ENCODE measurements around the gene HMBS.
"Not testable (repeated sequence)": the region's sequence is repeated elsewhere in the genome, so short reads cannot be mapped to it uniquely, and the experiment has no call there.

HMBS gene

DNA sequence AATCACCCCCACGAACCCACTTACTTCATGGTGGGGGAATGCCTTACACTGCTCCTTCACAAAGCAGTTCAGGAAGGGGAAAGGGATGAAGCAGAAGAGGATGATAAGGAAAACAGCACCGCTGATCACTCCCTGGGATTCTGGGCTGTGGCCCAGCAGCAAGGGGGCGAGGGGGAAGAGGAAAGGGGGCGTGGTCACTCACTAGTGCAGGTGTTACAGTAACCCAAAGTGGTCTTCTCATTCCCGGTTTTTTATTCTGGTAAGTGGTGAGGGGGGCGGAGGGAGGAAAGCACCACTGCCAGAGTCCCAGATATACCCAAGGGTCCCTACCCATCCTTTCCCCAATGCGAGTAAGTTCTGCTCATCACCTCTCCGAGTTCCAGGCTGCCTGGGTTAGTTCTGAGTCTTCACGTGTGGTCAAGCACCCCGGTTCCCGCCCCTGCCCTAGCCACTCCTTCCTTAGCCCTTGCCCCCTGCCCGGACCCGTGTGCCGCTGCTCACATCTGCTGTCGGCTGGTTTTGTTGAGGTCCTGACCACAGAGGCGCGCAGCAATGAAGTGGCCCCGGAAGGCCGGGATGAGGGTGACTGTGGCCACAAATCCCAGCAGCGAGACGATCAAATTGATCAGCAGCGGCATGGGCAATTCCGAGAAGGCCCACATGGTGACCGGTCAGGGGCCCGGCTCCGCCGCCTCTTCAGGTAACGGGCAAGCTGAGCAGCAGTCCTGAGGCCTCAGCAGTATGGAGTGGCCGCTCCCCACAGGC is 16.5 kb downstream of the HMBS start:
- DNase-seq, result peak; percentile 43

DNA sequence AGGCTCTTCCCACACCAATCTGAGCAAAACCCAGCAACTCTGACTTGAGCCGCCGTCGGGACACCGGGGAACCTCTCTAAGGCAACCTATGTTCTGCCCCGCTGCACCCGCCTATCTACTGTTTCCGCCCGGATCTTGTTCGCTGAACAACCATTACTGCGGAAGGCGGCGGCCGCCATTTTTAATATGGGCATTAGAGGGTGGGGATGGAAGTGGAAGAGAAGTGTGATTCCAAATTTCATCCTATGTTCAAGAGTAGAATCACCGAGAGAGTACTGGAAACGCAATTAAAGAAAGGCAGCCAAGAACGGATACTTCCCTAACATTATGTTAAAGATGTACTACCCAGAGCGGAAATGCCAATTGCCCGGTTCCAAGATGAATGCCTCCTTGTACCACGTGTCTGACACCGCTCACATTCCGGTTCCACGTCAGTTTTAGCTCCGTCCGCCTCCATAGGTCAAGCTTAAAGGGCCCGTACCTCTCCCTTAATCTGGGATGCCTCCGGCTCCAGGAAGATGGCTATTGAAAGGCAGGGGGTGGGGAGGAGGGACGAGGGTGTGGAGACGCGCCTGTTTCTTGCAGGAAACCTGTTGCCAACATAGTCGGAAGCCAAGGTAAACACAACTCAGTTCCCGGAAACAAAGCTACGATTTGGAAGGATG is 17.2 kb downstream of the HMBS start, which contains the start of gene DPAGT1:
TSS of gene DPAGT1 (minus strand) at position 95 of the 665 bp plus-strand sequence. CDS start 198 bp downstream, outside the sequence.
- ATAC-seq (peak; percentile 87), DNase-seq (peak; percentile 85)

More for the DNA sequence above, 16.5 kb downstream of the HMBS start:
- ATAC-seq, result peak; percentile 11

DNA sequence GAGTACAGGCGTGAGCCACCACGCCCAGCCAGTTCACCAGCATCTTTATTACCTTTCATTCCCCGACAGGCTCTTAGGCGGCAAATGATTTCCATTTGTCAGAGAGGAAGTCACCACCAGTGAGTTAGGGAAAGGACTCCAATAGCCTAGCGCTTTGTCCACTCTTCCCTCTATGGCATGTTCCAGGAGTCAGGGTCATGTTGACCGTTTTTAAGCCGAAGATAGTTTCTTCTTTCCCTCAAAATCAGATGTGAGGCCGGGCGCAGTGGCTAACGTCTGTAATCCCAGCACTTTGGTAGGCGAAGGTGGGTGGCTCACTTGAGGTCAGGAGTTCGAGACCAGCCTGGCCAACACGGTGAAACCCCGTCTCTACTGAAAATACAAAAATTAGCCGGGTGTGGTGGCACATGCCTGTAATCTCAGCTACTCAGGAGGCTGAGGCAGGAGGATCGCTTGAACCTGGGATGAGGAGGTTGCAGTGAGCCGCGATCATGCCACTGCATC is 18.5 kb downstream of the HMBS start:
- ATAC-seq, DNase-seq: not testable (repeated sequence)

GRCh38 chr11:119103793-119104192 is 19.1 kb downstream of the HMBS start:
- DNase-seq (no peak), ATAC-seq (no peak)

- peak; percentile 88 for ATAC-seq
- DNase-seq, result peak; percentile 91
These were observed 22.2 kb downstream of the HMBS start, which contains the start of gene C2CD2L for GRCh38 chr11:119106564-119107537. TSS of gene C2CD2L (plus strand) at chr11:119107344. CDS start at chr11:119107742, 398 bp downstream.

DNA sequence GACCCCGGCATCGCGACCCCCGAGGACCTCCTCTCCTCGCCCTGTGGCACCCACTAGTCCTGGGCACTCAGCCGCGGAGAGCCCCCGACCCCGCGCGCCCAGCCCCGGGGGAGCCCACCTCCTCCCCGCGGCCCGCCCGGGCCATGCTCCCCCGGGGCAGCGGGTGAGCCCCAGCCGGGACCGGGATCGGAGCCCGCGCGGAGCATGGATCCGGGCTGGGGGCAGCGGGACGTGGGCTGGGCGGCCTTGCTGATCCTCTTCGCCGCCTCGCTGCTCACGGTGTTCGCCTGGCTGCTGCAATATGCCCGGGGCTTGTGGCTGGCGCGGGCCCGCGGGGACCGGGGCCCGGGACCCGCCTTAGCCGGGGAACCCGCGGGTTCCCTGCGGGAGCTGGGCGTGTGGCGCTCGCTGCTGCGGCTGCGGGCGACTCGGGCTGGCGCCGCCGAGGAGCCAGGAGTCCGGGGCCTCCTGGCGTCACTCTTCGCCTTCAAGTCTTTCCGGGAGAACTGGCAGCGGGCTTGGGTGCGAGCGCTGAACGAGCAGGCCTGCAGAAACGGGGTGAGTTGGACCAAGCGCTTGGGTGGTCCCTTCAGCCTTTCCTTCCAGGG is 23.0 kb downstream of the HMBS start:
- peak; percentile 2 for ATAC-seq
- no peak for DNase-seq

- DNase-seq (peak; percentile 43), ATAC-seq (peak; percentile 5)
These were observed 23.6 kb downstream of the HMBS start for GRCh38 chr11:119108146-119108856.

DNA sequence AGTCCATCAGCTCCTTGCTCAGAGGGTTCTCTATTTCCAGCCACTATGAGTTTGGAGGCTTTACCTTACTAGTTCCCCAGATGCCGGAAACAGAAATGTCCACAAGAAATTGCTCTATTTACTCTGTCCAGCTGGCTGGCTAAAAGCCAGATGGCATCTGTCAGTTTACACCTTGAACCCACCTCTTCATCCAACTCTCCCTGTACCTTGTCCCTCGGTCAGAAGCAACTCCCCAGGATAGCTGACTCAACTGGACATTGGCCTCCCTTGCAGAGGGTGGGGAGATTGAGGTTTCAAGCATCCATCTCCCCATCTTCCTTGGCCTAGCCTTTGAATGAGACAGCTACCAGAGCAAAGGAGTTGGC is 24.2 kb downstream of the HMBS start:
- ATAC-seq (no peak), DNase-seq (no peak)

- no peak for ATAC-seq
- DNase-seq, result no peak
These were observed 25.2 kb downstream of the HMBS start for GRCh38 chr11:119109843-119110242.

DNA sequence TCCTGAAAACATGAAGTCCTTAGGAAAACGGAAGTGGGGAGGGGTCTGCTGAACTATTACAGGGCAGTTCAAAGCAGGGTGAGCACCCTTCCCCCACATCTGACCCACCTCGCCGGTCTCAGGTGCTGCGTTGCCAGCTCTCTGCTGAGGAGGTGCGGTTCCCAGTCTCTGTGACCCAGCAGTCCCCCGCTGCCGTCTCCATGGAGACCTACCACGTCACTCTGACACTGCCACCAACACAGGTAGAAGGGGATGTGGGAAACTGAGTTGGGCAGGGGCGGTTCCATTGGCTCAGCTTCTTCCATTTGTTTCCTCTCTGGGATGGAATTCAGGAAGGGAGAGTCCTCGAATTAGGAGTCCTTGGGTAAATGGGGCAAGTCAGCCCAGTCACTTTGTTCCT is 25.8 kb downstream of the HMBS start:
- no peak for ATAC-seq

DNA sequence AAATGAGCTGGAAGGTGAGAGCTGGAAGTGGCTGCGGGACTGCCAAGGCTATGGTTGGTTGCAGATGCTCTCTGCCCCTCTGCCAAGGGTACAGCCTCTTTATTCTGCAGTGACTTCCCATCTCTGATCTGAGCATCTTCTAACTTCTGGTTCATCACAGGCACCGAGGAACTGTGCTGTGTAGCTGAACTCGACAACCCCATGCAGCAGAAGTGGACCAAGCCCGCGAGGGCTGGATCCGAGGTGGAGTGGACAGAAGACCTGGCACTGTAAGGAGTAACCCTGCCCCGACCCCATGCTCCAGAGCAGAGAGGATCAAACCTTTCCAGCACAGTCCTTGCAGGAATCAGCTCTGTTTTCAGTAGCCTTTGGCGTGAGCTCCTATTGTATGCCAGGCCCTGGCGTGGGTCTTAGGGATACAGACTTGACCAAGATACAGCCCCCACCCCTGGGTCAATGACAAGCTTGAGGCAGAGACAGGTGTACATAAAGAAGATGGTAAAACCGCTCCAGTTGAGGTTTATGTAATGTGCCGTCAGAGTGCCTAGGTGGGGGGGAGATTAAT is 26.8 kb downstream of the HMBS start:
- DNase-seq (no peak), ATAC-seq (no peak)

More for the DNA sequence above, 25.8 kb downstream of the HMBS start:
- no peak for DNase-seq

DNA sequence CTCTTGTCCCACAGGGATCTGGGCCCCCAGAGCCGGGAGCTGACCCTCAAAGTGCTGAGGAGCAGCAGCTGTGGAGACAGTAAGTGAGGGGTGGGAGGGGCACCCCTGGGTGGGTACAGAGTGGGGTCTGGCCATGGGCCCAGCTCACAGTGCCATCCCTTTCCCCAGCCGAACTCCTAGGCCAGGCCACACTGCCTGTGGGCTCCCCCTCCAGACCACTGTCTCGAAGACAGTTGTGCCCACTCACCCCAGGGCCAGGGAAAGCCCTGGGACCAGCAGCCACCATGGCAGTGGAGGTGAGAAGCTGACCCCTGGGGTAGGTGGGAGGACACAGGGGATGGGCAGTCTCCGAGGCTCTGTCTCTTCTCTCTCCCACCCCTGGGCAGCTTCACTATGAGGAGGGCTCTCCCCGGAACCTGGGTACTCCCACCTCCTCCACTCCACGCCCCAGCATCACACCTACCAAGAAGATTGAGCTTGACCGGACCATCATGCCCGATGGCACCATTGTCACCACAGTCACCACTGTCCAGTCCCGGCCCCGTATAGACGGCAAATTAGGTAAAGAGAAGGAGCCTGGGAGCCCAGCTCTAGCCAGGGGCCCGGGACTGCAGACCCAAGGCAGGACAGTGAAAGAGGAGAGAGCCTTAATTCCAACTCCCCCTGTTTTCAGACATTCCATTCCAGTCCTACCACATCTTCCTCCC is 27.8 kb downstream of the HMBS start:
- ATAC-seq, result no peak

DNA sequence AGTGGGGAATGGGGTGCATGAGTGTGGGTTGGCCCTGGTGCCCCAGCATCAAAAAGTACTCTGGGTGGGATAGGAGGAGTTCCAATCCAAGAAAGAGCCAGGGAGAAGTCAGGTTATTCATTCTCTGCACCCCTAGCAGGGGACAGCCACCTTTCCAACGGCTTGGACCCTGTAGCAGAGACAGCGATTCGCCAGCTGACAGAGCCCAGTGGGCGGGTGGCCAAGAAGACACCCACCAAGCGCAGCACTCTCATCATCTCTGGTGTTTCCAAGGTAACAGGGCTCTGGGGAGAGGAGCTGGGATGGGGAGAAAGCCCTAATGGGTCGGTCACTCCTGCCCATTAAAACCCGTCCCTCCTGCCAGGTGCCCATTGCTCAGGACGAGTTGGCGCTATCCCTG is 29.0 kb downstream of the HMBS start:
- ATAC-seq (no peak), DNase-seq (no peak)

More for the DNA sequence above, 27.8 kb downstream of the HMBS start:
- DNase-seq, result no peak

DNA sequence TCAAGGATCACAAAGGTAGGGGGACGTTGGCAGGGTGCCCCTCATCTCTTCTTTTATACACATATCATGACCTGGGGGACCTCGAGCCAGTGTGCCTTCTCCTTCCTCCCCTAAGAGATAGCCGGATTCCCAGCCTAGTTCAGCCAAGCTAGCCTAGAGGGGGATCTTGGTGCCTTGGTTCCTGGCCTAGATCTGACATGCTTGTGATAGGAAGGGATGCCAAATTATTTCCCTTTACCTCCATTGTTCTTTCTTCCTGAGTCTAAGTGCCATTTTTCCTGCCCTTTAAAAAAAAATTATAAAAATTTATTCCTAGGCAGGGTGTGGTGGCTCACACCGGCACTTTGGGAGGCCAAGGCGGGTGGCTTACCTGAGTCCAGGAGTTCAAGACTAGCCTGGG is 29.7 kb downstream of the HMBS start:
- no peak for DNase-seq

DNA sequence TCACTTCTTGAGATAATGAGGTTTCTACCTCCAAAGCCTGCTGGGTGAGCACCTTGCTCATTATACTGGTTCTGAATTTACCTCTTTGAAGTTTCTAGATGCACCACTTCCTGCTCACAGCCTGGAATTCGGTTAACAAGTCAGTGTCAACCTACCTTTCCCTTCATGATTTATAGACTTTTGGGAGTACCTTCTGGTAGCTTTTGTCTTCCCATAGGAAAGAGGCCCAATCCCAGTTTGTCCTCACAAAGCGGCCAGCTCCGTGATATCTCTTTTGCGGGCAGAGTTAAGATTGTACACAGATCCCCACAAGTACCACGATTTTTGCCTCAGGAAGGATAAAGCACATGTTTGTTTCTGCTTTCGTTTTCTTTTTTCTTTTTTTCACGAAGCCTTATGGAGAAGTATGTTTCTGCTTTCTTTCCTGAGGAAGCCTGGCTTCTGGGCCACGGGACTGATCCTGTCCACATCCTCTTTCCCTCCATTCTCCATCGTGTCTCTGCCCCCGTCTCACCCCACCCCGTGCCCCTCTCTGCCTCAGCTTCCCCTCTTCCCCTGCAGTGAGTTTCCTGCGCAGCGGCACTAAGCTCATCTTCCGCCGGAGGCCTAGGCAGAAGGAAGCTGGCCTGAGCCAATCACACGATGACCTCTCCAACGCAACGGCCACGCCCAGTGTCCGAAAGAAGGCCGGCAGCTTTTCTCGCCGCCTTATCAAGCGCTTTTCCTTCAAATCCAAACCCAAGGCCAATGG is 31.0 kb downstream of the HMBS start:
- DNase-seq, result no peak
- peak; percentile 41 for ATAC-seq

More for the DNA sequence above, 29.7 kb downstream of the HMBS start:
- ATAC-seq, result no peak

DNA sequence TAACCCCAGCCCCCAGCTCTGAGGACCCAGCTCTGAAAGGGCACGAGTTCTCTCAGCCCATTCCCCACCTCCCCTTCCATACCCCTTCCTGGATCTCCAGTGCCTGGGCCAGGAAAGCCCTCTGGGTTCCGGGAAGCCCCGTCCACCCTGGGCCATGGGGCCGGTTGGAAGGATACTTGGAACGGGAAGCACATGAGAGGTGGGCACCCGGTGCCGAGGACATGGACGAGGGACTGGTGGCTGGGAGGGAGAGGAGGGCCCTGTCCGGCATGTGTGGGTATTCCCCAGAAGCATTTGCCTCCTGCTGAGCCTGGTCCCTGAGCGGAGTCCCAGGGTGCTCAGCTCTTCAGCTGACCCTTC is 31.5 kb downstream of the HMBS start:
- ATAC-seq (no peak), DNase-seq (no peak)

GRCh38 chr11:119116601-119117000 is 31.9 kb downstream of the HMBS start:
- ATAC-seq (no peak), DNase-seq (no peak)

- ATAC-seq (no peak), DNase-seq (no peak)
These were observed 32.5 kb downstream of the HMBS start for GRCh38 chr11:119117004-119117706.

GRCh38 chr11:119118227-119118626 is 33.5 kb downstream of the HMBS start:
- ATAC-seq, result no peak
- DNase-seq, result no peak

All from stimulated activated naive CD8-positive, alpha-beta T cell treated with anti-CD3 and anti-CD28 coated beads, Interleukin-15, Interleukin-2, amounts not matched to agents 100 U/mL and 50 U/mL, for 24 hours (primary cell).